ENCODE data around the gene DEPDC5.

- TF ChIP-seq EZH2 (IDR thresholded peaks at IDR 0.05; ENCODE audit: insufficient read depth, poor library complexity, severe bottlenecking): no peak
- TF ChIP-seq EZH2phosphoT487 (IDR thresholded peaks at IDR 0.05; ENCODE audit: insufficient read depth, low read depth): no peak
Observed at GRCh38 chr22:31948002-31948401, 194.2 kb downstream of the DEPDC5 start.

Measured in GM23248 (cell line).